Lower leg skin (tissue), 4 donors: Measurements from ENCODE around the gene HAPLN2. TPM values are rescaled to one million over a fixed set of nuclear protein-coding genes. Genes with fewer than 3 reads are reported as not detected.

Source experiments
- DNase-seq, 2 donors: peaks; one replicate each; pipeline ENCODE4 v3.0.0-alpha.2; 2019; ENCODE audit warnings: low spot score in 2 of 2
- H3K4me3 ChIP-seq: fragments of 200-600 bp; sonication (generic); 2 replicates; pipeline ENCODE4 v1.5.1; 2017; ENCODE audit warnings: mild to moderate bottlenecking, low read depth; ENCODE audit not compliant: poor library complexity, severe bottlenecking
- CTCF ChIP-seq, 3 donors: fragments of 450-650 bp; IDR thresholded peaks; one replicate each; pipeline ENCODE4 v1.5.1; 2016; ENCODE audit warnings: antibody characterized with exemption in 3 of 3, mild to moderate bottlenecking in 3 of 3, moderate library complexity in 2 of 3
- POLR2A ChIP-seq, 2 donors: fragments of 450-650 bp; IDR thresholded peaks; one replicate each; pipeline ENCODE4 v1.6.1; 2016 to 2017; ENCODE audit warnings: antibody characterized with exemption in 2 of 2, mild to moderate bottlenecking in 1 of 2, moderate library complexity in 1 of 2
- WGBS, 2 donors: methylation state at CpG; one replicate each; pipeline ENCODE4 v1.1.5; 2018; 5-methylcytosine and 5-hydroxymethylcytosine counted together
- intact Hi-C: fragments of 100-400 bp; cut with DNase I; formaldehyde crosslinking; loops from one replicate; pipeline ENCODE4 v1.15.0; 2023; ENCODE audit warnings: low total_unique reads
- total RNA-seq, 4 donors: library from RNA; depleted of rRNA; stranded (reverse); fragments of >200 nt; gene quantifications; one replicate each; pipeline ENCODE4 v1.1.0, GENCODE V29; 2016

HAPLN2 gene
- total RNA-seq, 4 donors from 2014 or later: 0.68 to 1.0 (median 0.80) TPM; not detected in 1

GRCh38 chr1:156592910-156593660, 26.1 kb upstream of the HAPLN2 start:
- 67 to 72% methylated on average over 8 of the region's 8 CpGs for WGBS, 2 donors
- H3K4me3 ChIP-seq: no peak overlapping the region
- TF ChIP-seq CTCF (IDR thresholded peaks at IDR 0.05) (no peak), POLR2A (IDR thresholded peaks at IDR 0.05) (no peak)
- no peak for DNase-seq
- intact Hi-C loops: no loop called here

- intact Hi-C loops: no loop called here
- no peak overlapping the region for H3K4me3 ChIP-seq
Observed at GRCh38 chr1:156593661-156593989, 25.6 kb upstream of the HAPLN2 start.

GRCh38 chr1:156594190-156594589, 25.0 kb upstream of the HAPLN2 start:
- TF ChIP-seq POLR2A (IDR thresholded peaks at IDR 0.05): no peak
- TF ChIP-seq CTCF (IDR thresholded peaks at IDR 0.05): no peak
- no peak overlapping the region for H3K4me3 ChIP-seq
- no peak for DNase-seq
- intact Hi-C loops: no loop called here
- WGBS, 2 donors: 62 to 70% methylated on average over 3 of the region's 3 CpGs

More at GRCh38 chr1:156593661-156593989, 25.6 kb upstream of the HAPLN2 start:
- DNase-seq: no peak
- TF ChIP-seq CTCF (IDR thresholded peaks at IDR 0.05) (no peak), POLR2A (IDR thresholded peaks at IDR 0.05) (no peak)
- WGBS, 2 donors: 82 to 87% methylated on average over 8 of the region's 8 CpGs

GRCh38 chr1:156595016-156595415, 24.2 kb upstream of the HAPLN2 start:
- no peak for TF ChIP-seq CTCF (IDR thresholded peaks at IDR 0.05)
- no peak for TF ChIP-seq POLR2A (IDR thresholded peaks at IDR 0.05)
- no peak overlapping the region for H3K4me3 ChIP-seq
- intact Hi-C loops: no loop called here
- 91 to 93% methylated on average over 2 of the region's 2 CpGs for WGBS, 2 donors
- DNase-seq: no peak

- no peak overlapping the region for H3K4me3 ChIP-seq
- no peak for DNase-seq
- no peak for TF ChIP-seq POLR2A (IDR thresholded peaks at IDR 0.05)
- no peak for TF ChIP-seq CTCF (IDR thresholded peaks at IDR 0.05)
- intact Hi-C loops: no loop called here
- WGBS, 2 donors: 74 to 88% methylated on average over 3 of the region's 3 CpGs
Observed at GRCh38 chr1:156596426-156596825, 22.8 kb upstream of the HAPLN2 start.

- DNase-seq: no peak
- intact Hi-C loops: no loop called here
Observed at GRCh38 chr1:156598125-156598524, 21.1 kb upstream of the HAPLN2 start.

More at GRCh38 chr1:156598125-156598524, 21.1 kb upstream of the HAPLN2 start:
- TF ChIP-seq POLR2A (IDR thresholded peaks at IDR 0.05) (no peak), CTCF (IDR thresholded peaks at IDR 0.05) (no peak)
- 96% methylated on average over 5 of the region's 5 CpGs for WGBS, 2 donors
- no peak overlapping the region for H3K4me3 ChIP-seq
